Measurements from ENCODE around the gene JAM3. TPM values are rescaled to one million over a fixed set of nuclear protein-coding genes. Genes with fewer than 3 reads are reported as not detected.
A peak's percentile ranks its signal among the peaks of the same experiment; 100 is the strongest.

Gene JAM3
- total and polyA plus RNA-seq, 2 of the 13 experiments (the other 11 are each of a cell fraction or from before 2014, with no cell fraction given) = 0.98 to 2.8 TPM

DNA sequence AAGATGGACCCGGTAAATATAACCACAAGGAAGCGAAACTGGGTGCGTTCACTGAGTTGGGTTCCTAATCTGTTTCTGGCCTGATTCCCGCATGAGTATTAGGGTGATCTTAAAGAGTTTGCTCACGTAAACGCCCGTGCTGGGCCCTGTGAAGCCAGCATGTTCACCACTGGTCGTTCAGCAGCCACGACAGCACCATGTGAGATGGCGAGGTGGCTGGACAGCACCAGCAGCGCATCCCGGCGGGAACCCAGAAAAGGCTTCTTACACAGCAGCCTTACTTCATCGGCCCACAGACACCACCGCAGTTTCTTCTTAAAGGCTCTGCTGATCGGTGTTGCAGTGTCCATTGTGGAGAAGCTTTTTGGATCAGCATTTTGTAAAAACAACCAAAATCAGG, 80.5 kb downstream of the JAM3 start (continued):
- TF ChIP-seq ZFP41 (CRISPR knock-in tag; IDR thresholded peaks at IDR 0.05; ENCODE audit: borderline replicate concordance) = no peak

DNA sequence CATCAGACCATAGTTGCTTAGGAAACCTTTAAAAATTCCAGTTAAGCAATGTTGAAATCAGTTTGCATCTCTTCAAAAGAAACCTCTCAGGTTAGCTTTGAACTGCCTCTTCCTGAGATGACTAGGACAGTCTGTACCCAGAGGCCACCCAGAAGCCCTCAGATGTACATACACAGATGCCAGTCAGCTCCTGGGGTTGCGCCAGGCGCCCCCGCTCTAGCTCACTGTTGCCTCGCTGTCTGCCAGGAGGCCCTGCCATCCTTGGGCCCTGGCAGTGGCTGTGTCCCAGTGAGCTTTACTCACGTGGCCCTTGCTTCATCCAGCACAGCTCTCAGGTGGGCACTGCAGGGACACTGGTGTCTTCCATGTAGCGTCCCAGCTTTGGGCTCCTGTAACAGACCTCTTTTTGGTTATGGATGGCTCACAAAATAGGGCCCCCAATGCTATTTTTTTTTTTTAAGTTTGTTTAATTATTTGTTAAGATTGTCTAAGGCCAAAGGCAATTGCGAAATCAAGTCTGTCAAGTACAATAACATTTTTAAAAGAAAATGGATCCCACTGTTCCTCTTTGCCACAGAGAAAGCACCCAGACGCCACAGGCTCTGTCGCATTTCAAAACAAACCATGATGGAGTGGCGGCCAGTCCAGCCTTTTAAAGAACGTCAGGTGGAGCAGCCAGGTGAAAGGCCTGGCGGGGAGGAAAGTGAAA, 81.5 kb downstream of the JAM3 start:
- in situ Hi-C loops (cut with HindIII; ENCODE audit: extremely low pct_ligation_motif_present, low pct_unique_long_range_greater_than_20kb) = no loop called here
- POLR2A ChIA-PET = no interaction called here
- Histone ChIP-seq H4K20me1 (ENCODE audit: insufficient read depth, low read length) (no peaks in the 10 kb centered on the region), H3K4me1 (ENCODE audit: insufficient read depth, low read length) (no peaks in the 10 kb centered on the region), H3K9ac (ENCODE audit: insufficient read depth, low read depth, low read length) (no peak overlapping the region), H3K79me2 (ENCODE audit: insufficient read depth, low read length) (no peaks in the 10 kb centered on the region), H3K4me3 (replicated peaks in 1 of 3; ENCODE audit: insufficient read depth in 1 of 3, low read depth in 2 of 3, low read length in 3 of 3) (no peak overlapping the region), H3K36me3 (replicated peaks in 1 of 2; ENCODE audit: control insufficient read depth in 1 of 2, insufficient read depth in 2 of 2, low read length in 2 of 2) (peaks cover 9 to 21% of the 10 kb centered on the region in 2 experiments; a peak in 4 of 5 replicates), H3K27ac (ENCODE audit: extremely low read length, insufficient read depth, low read length) (no peak overlapping the region), H3K27me3 (ENCODE audit: control insufficient read depth in 1 of 2, insufficient read depth in 2 of 2, low read length in 2 of 2) (no peaks in the 10 kb centered on the region), H3K9me3 (ENCODE audit: low read length) (no peaks in the 10 kb centered on the region), H3K4me2 (ENCODE audit: low read depth, low read length) (no peak overlapping the region), H2AFZ (ENCODE audit: low read length) (no peak overlapping the region)
- DNase-seq (ENCODE audit: low spot score) = no peak
- CTCF ChIA-PET (ENCODE audit: low intra/inter-chr PET ratio, low total read pairs) = no interaction called here
- 97% methylated on average over 8 of the region's 12 CpGs for WGBS (ENCODE audit: low lambda C conversion rate)
- ATAC-seq = no peak
- FAIRE-seq = no peak
- intact Hi-C loops (cut with micrococcal nuclease; ENCODE audit: unreplicated experiment) = no loop called here
- no peak for TF ChIP-seq ZNF619 (CRISPR knock-in tag; IDR thresholded peaks at IDR 0.05)
- TF ChIP-seq CEBPB (IDR thresholded peaks at IDR 0.05; ENCODE audit: borderline replicate concordance, low read depth, low read length) = peak; percentile 71
- BruUV-seq (replicated peaks) = no TSS peak

DNA sequence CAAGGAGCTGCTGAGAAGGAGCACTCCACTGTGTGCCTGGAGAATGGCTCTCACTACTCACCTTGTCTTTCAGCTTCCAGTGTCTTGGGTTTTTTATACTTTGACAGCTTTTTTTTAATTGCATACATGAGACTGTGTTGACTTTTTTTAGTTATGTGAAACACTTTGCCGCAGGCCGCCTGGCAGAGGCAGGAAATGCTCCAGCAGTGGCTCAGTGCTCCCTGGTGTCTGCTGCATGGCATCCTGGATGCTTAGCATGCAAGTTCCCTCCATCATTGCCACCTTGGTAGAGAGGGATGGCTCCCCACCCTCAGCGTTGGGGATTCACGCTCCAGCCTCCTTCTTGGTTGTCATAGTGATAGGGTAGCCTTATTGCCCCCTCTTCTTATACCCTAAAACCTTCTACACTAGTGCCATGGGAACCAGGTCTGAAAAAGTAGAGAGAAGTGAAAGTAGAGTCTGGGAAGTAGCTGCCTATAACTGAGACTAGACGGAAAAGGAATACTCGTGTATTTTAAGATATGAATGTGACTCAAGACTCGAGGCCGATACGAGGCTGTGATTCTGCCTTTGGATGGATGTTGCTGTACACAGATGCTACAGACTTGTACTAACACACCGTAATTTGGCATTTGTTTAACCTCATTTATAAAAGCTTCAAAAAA, 82.3 kb downstream of the JAM3 start:
- Histone ChIP-seq H3K9me3 (ENCODE audit: low read length) (no peaks in the 10 kb centered on the region), H4K20me1 (ENCODE audit: insufficient read depth, low read length) (no peaks in the 10 kb centered on the region), H3K9ac (ENCODE audit: insufficient read depth, low read depth, low read length) (no peak overlapping the region), H3K79me2 (ENCODE audit: insufficient read depth, low read length) (no peaks in the 10 kb centered on the region), H3K27ac (ENCODE audit: extremely low read length, insufficient read depth, low read length) (no peak overlapping the region), H3K36me3 (replicated peaks in 1 of 2; ENCODE audit: control insufficient read depth in 1 of 2, insufficient read depth in 2 of 2, low read length in 2 of 2) (peaks cover 12 to 28% of the 10 kb centered on the region in 2 experiments; a peak in 4 of 5 replicates), H3K4me3 (replicated peaks in 1 of 3; ENCODE audit: insufficient read depth in 1 of 3, low read depth in 2 of 3, low read length in 3 of 3) (no peak overlapping the region), H3K4me2 (ENCODE audit: low read depth, low read length) (no peak overlapping the region), H2AFZ (ENCODE audit: low read length) (no peak overlapping the region), H3K4me1 (ENCODE audit: insufficient read depth, low read length) (no peaks in the 10 kb centered on the region), H3K27me3 (ENCODE audit: control insufficient read depth in 1 of 2, insufficient read depth in 2 of 2, low read length in 2 of 2) (no peaks in the 10 kb centered on the region)
- CTCF ChIA-PET (ENCODE audit: low intra/inter-chr PET ratio, low total read pairs) = no interaction called here
- FAIRE-seq (no peak), ATAC-seq (no peak), DNase-seq (ENCODE audit: low spot score) (no peak)
- intact Hi-C loops (cut with micrococcal nuclease; ENCODE audit: unreplicated experiment) (no loop called here), in situ Hi-C loops (cut with HindIII; ENCODE audit: extremely low pct_ligation_motif_present, low pct_unique_long_range_greater_than_20kb) (no loop called here)
- POLR2A ChIA-PET = no interaction called here
- no TSS peak for BruUV-seq (replicated peaks)
- WGBS (ENCODE audit: low lambda C conversion rate) = 98% methylated on average over 10 of the region's 10 CpGs
- no peak for TF ChIP-seq ZNF564 (CRISPR knock-in tag; IDR thresholded peaks at IDR 0.05)
- no peak for TF ChIP-seq CBFB (CRISPR knock-in tag; IDR thresholded peaks at IDR 0.05)
- TF ChIP-seq, protein P1, sequence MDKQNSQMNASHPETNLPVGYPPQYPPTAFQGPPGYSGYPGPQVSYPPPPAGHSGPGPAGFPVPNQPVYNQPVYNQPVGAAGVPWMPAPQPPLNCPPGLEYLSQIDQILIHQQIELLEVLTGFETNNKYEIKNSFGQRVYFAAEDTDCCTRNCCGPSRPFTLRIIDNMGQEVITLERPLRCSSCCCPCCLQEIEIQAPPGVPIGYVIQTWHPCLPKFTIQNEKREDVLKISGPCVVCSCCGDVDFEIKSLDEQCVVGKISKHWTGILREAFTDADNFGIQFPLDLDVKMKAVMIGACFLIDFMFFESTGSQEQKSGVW (CRISPR knock-in tag; IDR thresholded peaks at IDR 0.05; ENCODE audit: borderline replicate concordance) = no peak
- TF ChIP-seq, protein P2, sequence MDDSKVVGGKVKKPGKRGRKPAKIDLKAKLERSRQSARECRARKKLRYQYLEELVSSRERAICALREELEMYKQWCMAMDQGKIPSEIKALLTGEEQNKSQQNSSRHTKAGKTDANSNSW (CRISPR knock-in tag; IDR thresholded peaks at IDR 0.05; ENCODE audit: borderline replicate concordance) = no peak
- TF ChIP-seq SP5 (CRISPR knock-in tag; IDR thresholded peaks at IDR 0.05; ENCODE audit: borderline replicate concordance, low read depth) = no peak
- TF ChIP-seq CREB1 (IDR thresholded peaks at IDR 0.05) = no peak
- no peak for TF ChIP-seq CREB1 (CRISPR knock-in tag; IDR thresholded peaks at IDR 0.05)
- TF ChIP-seq, protein P3, sequence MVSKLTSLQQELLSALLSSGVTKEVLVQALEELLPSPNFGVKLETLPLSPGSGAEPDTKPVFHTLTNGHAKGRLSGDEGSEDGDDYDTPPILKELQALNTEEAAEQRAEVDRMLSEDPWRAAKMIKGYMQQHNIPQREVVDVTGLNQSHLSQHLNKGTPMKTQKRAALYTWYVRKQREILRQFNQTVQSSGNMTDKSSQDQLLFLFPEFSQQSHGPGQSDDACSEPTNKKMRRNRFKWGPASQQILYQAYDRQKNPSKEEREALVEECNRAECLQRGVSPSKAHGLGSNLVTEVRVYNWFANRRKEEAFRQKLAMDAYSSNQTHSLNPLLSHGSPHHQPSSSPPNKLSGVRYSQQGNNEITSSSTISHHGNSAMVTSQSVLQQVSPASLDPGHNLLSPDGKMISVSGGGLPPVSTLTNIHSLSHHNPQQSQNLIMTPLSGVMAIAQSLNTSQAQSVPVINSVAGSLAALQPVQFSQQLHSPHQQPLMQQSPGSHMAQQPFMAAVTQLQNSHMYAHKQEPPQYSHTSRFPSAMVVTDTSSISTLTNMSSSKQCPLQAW (CRISPR knock-in tag; IDR thresholded peaks at IDR 0.05) = no peak
- no peak for TF ChIP-seq BRCA1 (CRISPR knock-in tag; IDR thresholded peaks at IDR 0.05)
- TF ChIP-seq ATF7 (IDR thresholded peaks at IDR 0.05) = no peak
- TF ChIP-seq ATF7 (CRISPR knock-in tag; IDR thresholded peaks at IDR 0.05) = no peak
